ENCODE results near the gene TNFRSF18.

GRCh38 chr1:1239614-1240347, 33.4 kb upstream of the TNFRSF18 start:
- TF ChIP-seq CTCF (IDR thresholded peaks at IDR 0.05; ENCODE audit: low read length) (no peak), EZH2 (optimal IDR thresholded peaks at IDR 0.05; ENCODE audit: low read depth, low read length) (no peak), EZH2phosphoT487 (IDR thresholded peaks at IDR 0.05; ENCODE audit: low read length) (no peak)
